ENCODE results near the gene TMEM94. TPM values are rescaled to one million over a fixed set of nuclear protein-coding genes. Genes with fewer than 3 reads are reported as not detected.

TMEM94 gene
- polyA plus RNA-seq, 4 donors: 41.8 to 87.7 (median 60.3) TPM

DNA sequence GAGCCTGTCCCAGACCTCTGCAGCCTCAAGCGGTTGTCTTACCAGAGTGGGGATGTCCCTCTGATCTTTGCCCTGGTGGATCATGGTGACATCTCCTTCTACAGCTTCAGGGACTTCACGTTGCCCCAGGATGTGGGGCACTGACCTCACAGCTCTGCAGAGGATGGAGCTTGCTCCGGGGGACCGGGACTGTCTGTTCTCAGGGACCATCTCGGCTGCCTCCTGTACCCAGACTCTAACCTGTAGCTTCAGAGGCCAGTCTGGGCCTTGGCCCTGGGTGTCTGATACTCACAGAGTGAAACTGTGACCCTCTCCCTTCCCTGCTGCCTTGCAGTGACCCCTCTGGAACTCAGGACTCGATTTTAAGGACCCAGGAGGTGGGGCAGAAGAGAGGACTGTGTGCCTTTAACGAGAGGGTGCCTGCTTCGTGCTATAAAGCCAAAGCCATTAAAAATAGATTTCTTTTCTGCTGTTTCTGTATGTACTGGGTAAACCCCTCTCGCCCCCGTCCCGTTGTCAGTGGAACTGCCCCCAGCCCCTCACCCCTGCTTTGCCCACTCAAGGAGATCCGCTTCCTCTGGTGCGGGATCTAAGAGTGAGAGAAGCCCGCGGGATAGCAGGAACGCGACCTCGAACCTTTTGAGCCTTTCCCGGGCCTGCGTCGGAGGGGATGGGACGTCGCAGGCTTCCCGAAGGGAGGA, 68.0 kb downstream of the TMEM94 start:
- DNase-seq: no peak
- peak overlapping the region; percentile 88 to 96 (median 95) for H3K27ac ChIP-seq (ENCODE audit: low read depth in 1 of 3, low read length in 2 of 3)
- peak overlapping the region in 2 of 3 donors; percentile 76 to 96 for H3K4me3 ChIP-seq (ENCODE audit: low read depth in 1 of 3, low read length in 3 of 3)
- peaks cover 0 to 19% (median 0%) of the 10 kb centered on the region in 3 donors for H3K4me1 ChIP-seq (ENCODE audit: control insufficient read depth in 3 of 3, insufficient read depth in 2 of 3, low read depth in 1 of 3, low read length in 2 of 3)
- peaks cover 2 to 67% (median 4%) of the 10 kb centered on the region in 3 donors for H3K36me3 ChIP-seq (ENCODE audit: control insufficient read depth in 3 of 3, insufficient read depth in 2 of 3, low read depth in 1 of 3, low read length in 3 of 3)
- 20 to 27% (median 25%) methylated on average over 24 of the region's 24 CpGs for WGBS, 3 donors
- no peak for FAIRE-seq
- no peaks in the 10 kb centered on the region for H3K27me3 ChIP-seq (ENCODE audit: control insufficient read depth in 3 of 3, insufficient read depth in 3 of 3, low read length in 3 of 3)
- no peaks in the 10 kb centered on the region for H3K9me3 ChIP-seq (ENCODE audit: control insufficient read depth in 2 of 2, insufficient read depth in 1 of 2, low read depth in 1 of 2, low read length in 1 of 2)

DNA sequence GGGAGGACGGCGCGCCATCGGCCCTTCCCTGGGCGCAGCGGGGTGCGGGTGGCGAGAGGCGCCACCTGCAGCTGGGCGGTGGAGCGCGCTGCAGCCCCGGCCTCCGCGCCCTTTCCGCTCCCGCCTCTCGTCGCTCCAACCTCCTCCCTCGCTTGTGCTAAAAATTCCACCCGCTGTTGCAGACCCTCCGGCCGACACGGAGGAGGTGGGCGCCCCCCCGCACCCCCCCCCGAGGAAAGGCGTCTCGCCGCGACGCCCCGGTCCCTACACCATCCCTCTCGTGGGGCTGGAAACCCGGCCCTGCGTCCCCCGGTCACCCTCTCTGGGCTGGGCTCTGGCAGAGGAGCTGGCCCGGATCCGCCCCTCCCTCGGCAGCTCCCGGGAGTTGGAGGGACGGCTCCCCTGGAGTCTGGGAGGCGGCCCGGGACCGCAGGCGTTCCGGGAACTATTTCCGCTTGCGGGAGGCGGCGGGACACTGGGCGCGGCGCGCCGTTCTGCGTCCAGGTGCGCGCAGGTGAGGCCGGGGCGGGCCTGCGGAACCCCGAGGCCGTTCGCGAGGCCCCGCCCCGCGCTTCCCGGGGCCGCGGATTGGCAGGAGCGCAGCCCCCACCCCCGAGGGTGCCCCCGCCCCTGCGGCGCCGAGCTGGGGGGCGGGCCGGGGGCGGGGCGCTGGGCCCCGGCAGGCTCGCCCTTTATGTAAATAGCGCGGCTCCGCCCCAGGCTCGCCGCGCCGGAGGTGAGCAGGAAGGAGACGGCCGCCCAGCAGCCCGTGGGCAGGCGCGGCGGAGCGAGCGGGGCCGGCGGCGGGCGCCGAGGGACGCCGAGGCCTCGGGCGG, 68.8 kb downstream of the TMEM94 start, which contains the start of gene LLGL2:
Gene LLGL2, plus strand, starts transcription at position 728 of the 836 bp plus-strand sequence. CDS start 17,730 bp downstream, outside the sequence.
- peak; percentile 94 to 98 for DNase-seq
- FAIRE-seq: no peak
- no peaks in the 10 kb centered on the region for H3K27me3 ChIP-seq (ENCODE audit: control insufficient read depth in 3 of 3, insufficient read depth in 3 of 3, low read length in 3 of 3)
- 0 to 1% (median 0%) methylated on average over 47 to 108 of the region's 108 CpGs for WGBS, 3 donors
- H3K4me3 ChIP-seq (ENCODE audit: low read depth in 1 of 3, low read length in 3 of 3): peak within 1 kb of the TSS; percentile 77 to 96 (median 78)
- peak within 1 kb of the TSS; percentile 97 to 99 (median 97) for H3K27ac ChIP-seq (ENCODE audit: low read depth in 1 of 3, low read length in 2 of 3)
- peaks cover 2 to 67% (median 2%) of the 10 kb centered on the region in 3 donors for H3K36me3 ChIP-seq (ENCODE audit: control insufficient read depth in 3 of 3, insufficient read depth in 2 of 3, low read depth in 1 of 3, low read length in 3 of 3)
- H3K9me3 ChIP-seq (ENCODE audit: control insufficient read depth in 2 of 2, insufficient read depth in 1 of 2, low read depth in 1 of 2, low read length in 1 of 2): no peaks in the 10 kb centered on the region
- H3K4me1 ChIP-seq (ENCODE audit: control insufficient read depth in 3 of 3, insufficient read depth in 2 of 3, low read depth in 1 of 3, low read length in 2 of 3): peaks cover 0 to 23% (median 1%) of the 10 kb centered on the region in 3 donors

DNA sequence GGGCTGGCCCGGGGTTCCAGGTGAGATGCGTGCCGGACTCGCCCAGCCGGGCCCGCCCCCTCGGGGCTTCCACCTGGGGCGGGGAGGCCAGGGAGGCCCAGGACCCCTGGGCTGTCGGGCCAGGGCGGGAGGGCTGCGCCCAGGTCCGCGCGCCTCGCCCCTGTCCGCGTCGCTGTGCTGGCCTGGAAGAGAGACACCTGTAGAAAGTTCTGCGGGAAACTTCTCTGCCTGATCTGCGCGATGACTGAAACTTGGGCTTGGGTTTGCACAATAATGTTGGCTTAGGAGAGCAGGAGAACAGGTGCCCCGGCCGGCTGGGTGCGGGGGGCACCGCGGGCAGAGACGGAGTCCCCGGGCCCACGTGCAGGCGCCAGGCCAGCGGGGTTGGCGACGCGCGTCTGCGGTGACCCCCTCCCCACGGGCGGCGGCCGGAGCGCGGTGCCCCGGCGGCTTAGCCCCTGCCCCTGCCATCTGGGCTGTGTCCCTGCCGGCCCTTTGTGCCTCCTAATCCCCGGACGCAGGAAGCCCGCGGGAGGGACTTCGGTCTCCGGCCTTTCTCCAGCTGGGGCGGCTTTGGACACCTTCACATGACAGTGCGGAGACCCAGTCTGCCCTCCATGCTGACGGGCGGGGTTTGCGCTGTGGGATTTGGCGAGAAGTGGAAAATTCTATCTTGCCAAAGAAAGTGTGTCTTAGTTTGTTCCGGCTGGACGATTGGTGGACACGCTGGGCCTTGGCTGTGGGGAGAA, 69.5 kb downstream of the TMEM94 start:
- FAIRE-seq (no peak), DNase-seq (peak; percentile 59 to 79)
- Histone ChIP-seq H3K9me3 (ENCODE audit: control insufficient read depth in 2 of 2, insufficient read depth in 1 of 2, low read depth in 1 of 2, low read length in 1 of 2) (no peaks in the 10 kb centered on the region), H3K27ac (ENCODE audit: low read depth in 1 of 3, low read length in 2 of 3) (peak overlapping the region; percentile 97 to 99 (median 97)), H3K4me1 (ENCODE audit: control insufficient read depth in 3 of 3, insufficient read depth in 2 of 3, low read depth in 1 of 3, low read length in 2 of 3) (peaks cover 0 to 29% (median 3%) of the 10 kb centered on the region in 3 donors), H3K4me3 (ENCODE audit: low read depth in 1 of 3, low read length in 3 of 3) (peak overlapping the region; percentile 77 to 96 (median 78)), H3K36me3 (ENCODE audit: control insufficient read depth in 3 of 3, insufficient read depth in 2 of 3, low read depth in 1 of 3, low read length in 3 of 3) (peaks cover 2 to 66% (median 2%) of the 10 kb centered on the region in 3 donors), H3K27me3 (ENCODE audit: control insufficient read depth in 3 of 3, insufficient read depth in 3 of 3, low read length in 3 of 3) (no peaks in the 10 kb centered on the region)
- 0 to 2% (median 1%) methylated on average over 41 to 60 of the region's 60 CpGs for WGBS, 3 donors

DNA sequence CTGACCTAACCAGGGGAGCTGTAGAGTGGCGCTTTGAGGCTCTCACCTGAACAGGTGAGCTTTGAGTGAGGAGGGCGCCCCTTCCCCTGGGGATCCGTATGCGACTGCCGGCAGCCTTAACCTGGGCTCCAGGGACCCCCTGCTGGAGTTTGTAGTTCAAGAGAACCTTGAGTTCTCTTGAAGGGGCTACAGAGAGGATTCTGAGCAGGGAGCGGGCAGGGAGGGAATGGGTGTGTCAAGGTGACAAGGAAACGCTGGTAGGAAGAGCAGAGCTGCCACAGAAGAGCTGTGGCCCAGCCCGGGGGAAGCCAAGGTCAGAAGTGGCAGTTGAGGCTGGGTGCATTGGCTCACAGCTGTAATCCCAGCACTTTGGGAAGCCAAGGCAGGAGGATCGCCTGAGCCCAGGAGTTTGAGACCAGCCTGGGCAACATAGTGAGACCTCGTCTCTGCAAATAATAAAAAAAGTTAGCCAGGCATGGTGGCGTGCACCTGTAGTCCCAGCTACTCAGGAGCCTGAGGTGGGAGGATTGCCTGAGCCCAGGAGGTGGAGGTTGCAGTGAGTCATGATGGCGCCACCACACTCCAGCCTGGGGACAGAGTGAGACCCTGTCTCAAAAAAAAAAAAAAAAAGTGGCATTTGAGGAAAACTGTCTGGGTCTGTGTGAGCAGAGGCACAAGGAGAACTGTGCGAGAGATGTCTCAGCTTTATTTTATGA, 70.3 kb downstream of the TMEM94 start:
- Histone ChIP-seq H3K4me1 (ENCODE audit: control insufficient read depth in 3 of 3, insufficient read depth in 2 of 3, low read depth in 1 of 3, low read length in 2 of 3) (peaks cover 0 to 36% (median 8%) of the 10 kb centered on the region in 3 donors), H3K27ac (ENCODE audit: low read depth in 1 of 3, low read length in 2 of 3) (peak overlapping the region; percentile 97 to 99 (median 97)), H3K27me3 (ENCODE audit: control insufficient read depth in 3 of 3, insufficient read depth in 3 of 3, low read length in 3 of 3) (no peaks in the 10 kb centered on the region), H3K36me3 (ENCODE audit: control insufficient read depth in 3 of 3, insufficient read depth in 2 of 3, low read depth in 1 of 3, low read length in 3 of 3) (peaks cover 2 to 66% (median 2%) of the 10 kb centered on the region in 3 donors), H3K9me3 (ENCODE audit: control insufficient read depth in 2 of 2, insufficient read depth in 1 of 2, low read depth in 1 of 2, low read length in 1 of 2) (no peaks in the 10 kb centered on the region), H3K4me3 (ENCODE audit: low read depth in 1 of 3, low read length in 3 of 3) (peak overlapping the region; percentile 77 to 96 (median 78))
- FAIRE-seq (no peak), DNase-seq (peak; percentile 84 to 87)
- WGBS, 3 donors: 16 to 43% (median 22%) methylated on average over 13 of the region's 13 CpGs

DNA sequence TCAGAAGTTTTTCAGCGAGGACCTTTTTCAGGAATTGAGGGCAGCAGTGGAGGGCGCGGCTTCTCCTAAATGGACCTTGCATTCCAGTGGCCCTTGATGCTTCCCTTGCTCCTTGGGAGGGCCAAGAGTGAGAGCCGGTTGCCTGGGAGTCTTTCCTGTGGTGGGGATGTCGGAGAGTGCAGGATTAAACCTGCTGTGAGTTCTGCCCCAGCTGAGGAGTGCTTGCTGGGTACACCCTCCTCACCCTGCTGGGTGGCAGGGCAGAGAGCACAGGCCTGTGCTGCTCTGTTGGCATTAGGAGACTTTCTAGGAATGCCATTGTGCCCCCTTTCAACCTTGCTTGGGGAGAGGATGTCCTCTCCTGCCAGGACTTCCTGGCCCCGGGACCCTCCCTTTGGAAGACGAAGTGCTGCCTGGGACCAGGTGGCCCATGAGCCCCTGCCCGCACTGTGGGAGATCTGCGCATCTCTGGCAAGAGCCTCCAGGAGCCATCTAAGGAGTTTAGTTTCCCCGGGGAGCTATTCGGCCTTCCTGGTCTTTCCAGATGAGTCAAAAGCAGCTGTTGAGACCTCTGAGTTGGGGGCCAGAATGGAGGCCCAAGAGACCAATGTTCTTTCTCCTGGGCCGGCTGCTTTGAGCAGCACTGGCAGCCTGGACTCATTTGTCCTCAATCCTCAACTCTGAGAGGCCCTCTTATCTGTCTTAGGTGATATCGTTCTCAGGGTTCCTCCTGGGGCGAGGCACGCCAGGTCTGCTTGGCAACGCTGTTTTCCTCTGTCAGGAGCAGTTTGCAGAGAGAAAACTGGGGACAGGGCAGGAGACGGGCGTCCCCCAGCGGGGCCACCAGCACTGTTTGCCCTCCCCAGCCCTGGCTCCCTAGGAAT, 74.6 kb downstream of the TMEM94 start:
- DNase-seq: peak; percentile 84
- no peak for FAIRE-seq
- H3K27ac ChIP-seq (ENCODE audit: low read depth in 1 of 3, low read length in 2 of 3): peak overlapping the region; percentile 69 to 91 (median 85)
- H3K9me3 ChIP-seq (ENCODE audit: control insufficient read depth in 2 of 2, insufficient read depth in 1 of 2, low read depth in 1 of 2, low read length in 1 of 2): no peaks in the 10 kb centered on the region
- H3K4me3 ChIP-seq (ENCODE audit: low read depth in 1 of 3, low read length in 3 of 3): peak overlapping the region in 1 of 3 donors; percentile 3
- peaks cover 5 to 65% (median 12%) of the 10 kb centered on the region in 3 donors for H3K4me1 ChIP-seq (ENCODE audit: control insufficient read depth in 3 of 3, insufficient read depth in 2 of 3, low read depth in 1 of 3, low read length in 2 of 3)
- H3K27me3 ChIP-seq (ENCODE audit: control insufficient read depth in 3 of 3, insufficient read depth in 3 of 3, low read length in 3 of 3): no peaks in the 10 kb centered on the region
- 43 to 67% (median 53%) methylated on average over 19 of the region's 19 CpGs for WGBS, 3 donors
- peaks cover 0 to 79% (median 2%) of the 10 kb centered on the region in 3 donors for H3K36me3 ChIP-seq (ENCODE audit: control insufficient read depth in 3 of 3, insufficient read depth in 2 of 3, low read depth in 1 of 3, low read length in 3 of 3)

DNA sequence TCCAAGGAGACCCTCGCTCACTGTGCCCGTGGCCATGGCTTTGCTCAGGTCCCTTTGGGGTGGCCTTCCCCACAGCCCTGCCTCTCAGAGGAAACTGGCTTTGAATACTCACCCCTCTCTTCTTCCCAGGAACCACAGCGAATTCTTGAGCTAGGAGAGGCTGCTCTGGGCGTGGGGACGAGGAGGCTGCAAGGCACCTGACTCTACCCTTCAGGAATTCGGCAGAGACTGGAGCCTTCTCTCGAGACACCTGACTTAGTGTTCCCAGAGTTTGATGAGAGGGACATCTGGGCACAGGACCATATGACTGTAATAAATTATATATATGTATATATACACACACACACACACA, 75.3 kb downstream of the TMEM94 start:
- 22 to 66% (median 33%) methylated on average over 7 of the region's 7 CpGs for WGBS, 3 donors
- Histone ChIP-seq H3K27me3 (ENCODE audit: control insufficient read depth in 3 of 3, insufficient read depth in 3 of 3, low read length in 3 of 3) (no peaks in the 10 kb centered on the region), H3K36me3 (ENCODE audit: control insufficient read depth in 3 of 3, insufficient read depth in 2 of 3, low read depth in 1 of 3, low read length in 3 of 3) (peaks cover 0 to 84% (median 2%) of the 10 kb centered on the region in 3 donors), H3K4me3 (ENCODE audit: low read depth in 1 of 3, low read length in 3 of 3) (peak overlapping the region in 1 of 3 donors; percentile 3), H3K4me1 (ENCODE audit: control insufficient read depth in 3 of 3, insufficient read depth in 2 of 3, low read depth in 1 of 3, low read length in 2 of 3) (peaks cover 5 to 71% (median 12%) of the 10 kb centered on the region in 3 donors), H3K9me3 (ENCODE audit: control insufficient read depth in 2 of 2, insufficient read depth in 1 of 2, low read depth in 1 of 2, low read length in 1 of 2) (no peaks in the 10 kb centered on the region), H3K27ac (ENCODE audit: low read depth in 1 of 3, low read length in 2 of 3) (peak overlapping the region; percentile 69 to 91 (median 85))
- peak in 1 of 2 donors; percentile 57 for DNase-seq
- FAIRE-seq: no peak

DNA sequence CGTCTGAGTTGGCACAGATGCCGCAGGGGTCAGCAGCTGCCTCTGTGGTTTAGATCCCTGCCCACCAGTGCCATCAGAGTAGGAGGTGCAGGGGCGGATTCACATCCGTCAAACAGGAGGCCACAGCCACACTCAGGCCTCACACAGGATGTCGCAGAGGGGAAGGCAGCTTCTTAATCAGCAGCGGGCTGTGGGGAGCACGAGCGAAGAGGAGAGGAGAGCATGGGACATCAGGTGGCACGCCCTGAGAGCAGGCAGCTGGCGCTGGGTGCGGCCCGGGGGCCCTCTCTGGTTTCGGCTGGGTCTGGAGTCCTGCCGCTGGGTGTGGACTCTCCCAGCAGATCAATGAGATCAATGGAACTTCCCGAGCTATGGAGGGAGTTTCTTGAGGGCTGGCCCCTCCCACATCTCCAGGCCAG, 78.7 kb downstream of the TMEM94 start:
- Histone ChIP-seq H3K36me3 (ENCODE audit: control insufficient read depth in 3 of 3, insufficient read depth in 2 of 3, low read depth in 1 of 3, low read length in 3 of 3) (peaks cover under 1 to 89% (median 2%) of the 10 kb centered on the region in 3 donors), H3K27me3 (ENCODE audit: control insufficient read depth in 3 of 3, insufficient read depth in 3 of 3, low read length in 3 of 3) (no peaks in the 10 kb centered on the region), H3K4me3 (ENCODE audit: low read depth in 1 of 3, low read length in 3 of 3) (no peak overlapping the region), H3K9me3 (ENCODE audit: control insufficient read depth in 2 of 2, insufficient read depth in 1 of 2, low read depth in 1 of 2, low read length in 1 of 2) (no peaks in the 10 kb centered on the region), H3K27ac (ENCODE audit: low read depth in 1 of 3, low read length in 2 of 3) (peak overlapping the region; percentile 33 to 99 (median 96)), H3K4me1 (ENCODE audit: control insufficient read depth in 3 of 3, insufficient read depth in 2 of 3, low read depth in 1 of 3, low read length in 2 of 3) (peaks cover 5 to 89% (median 11%) of the 10 kb centered on the region in 3 donors)
- FAIRE-seq: no peak
- peak; percentile 88 to 94 for DNase-seq
- 17 to 43% (median 20%) methylated on average over 15 of the region's 15 CpGs for WGBS, 3 donors

Data from small intestine (tissue), 7 donors.